ENCODE data around the gene XRCC1.

DNA sequence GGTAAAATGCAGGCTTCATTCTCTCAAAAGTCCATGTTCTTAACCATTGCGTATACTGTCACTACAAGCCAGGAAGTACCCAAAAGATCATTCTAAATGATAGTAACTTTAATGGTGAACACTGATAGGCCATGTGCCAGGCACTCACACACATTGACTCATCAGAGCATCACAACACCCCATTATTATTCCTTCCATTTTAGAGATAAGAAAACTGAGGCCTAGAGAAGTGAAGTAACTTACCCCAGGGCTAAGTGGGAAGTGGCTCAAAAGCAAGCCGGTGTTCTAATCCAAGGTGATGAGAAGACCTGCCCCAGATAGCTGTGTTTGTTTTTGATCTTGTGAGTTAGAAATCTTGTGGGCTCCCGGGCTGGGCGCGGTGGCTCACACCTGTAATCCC lies 69.4 kb downstream of the XRCC1 start:
- TF ChIP-seq, protein P1, sequence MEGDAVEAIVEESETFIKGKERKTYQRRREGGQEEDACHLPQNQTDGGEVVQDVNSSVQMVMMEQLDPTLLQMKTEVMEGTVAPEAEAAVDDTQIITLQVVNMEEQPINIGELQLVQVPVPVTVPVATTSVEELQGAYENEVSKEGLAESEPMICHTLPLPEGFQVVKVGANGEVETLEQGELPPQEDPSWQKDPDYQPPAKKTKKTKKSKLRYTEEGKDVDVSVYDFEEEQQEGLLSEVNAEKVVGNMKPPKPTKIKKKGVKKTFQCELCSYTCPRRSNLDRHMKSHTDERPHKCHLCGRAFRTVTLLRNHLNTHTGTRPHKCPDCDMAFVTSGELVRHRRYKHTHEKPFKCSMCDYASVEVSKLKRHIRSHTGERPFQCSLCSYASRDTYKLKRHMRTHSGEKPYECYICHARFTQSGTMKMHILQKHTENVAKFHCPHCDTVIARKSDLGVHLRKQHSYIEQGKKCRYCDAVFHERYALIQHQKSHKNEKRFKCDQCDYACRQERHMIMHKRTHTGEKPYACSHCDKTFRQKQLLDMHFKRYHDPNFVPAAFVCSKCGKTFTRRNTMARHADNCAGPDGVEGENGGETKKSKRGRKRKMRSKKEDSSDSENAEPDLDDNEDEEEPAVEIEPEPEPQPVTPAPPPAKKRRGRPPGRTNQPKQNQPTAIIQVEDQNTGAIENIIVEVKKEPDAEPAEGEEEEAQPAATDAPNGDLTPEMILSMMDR (IDR thresholded peaks at IDR 0.05 in 2 of 3, conservative IDR thresholded peaks at IDR 0.05 in 1 of 3; ENCODE audit: borderline replicate concordance in 1 of 3, insufficient read depth in 1 of 3, low read depth in 2 of 3, low read length in 2 of 3): no peak
- no peak for TF ChIP-seq POLR2A (IDR thresholded peaks at IDR 0.05; ENCODE audit: borderline replicate concordance, extremely low read depth, insufficient read depth, insufficient read length)
- TF ChIP-seq RAD21 (IDR thresholded peaks at IDR 0.05; ENCODE audit: low read depth): no peak
- TF ChIP-seq EGR1 (IDR thresholded peaks at IDR 0.05; ENCODE audit: low read depth): no peak
- TF ChIP-seq SIN3A (IDR thresholded peaks at IDR 0.05; ENCODE audit: low read depth): no peak

Data from HCT116 (cell line).